Stimulated activated CD8-positive, alpha-beta memory T cell treated with anti-CD3 and anti-CD28 coated beads, Interleukin-15, amount 100 ng/mL, for 4 hours (primary cell): ENCODE measurements around the gene BAIAP3.

ENCODE experiments used
- DNase-seq, 2 donors: peaks; one replicate each; pipeline ENCODE4 v3.0.0-alpha.2; 2020; ENCODE audit warnings: low read depth in 2 of 2

Gene BAIAP3

GRCh38 chr16:1366712-1367299 is 33.4 kb downstream of the BAIAP3 start:
- DNase-seq: no peak

GRCh38 chr16:1367486-1368174 is 34.2 kb downstream of the BAIAP3 start:
- no peak for DNase-seq

GRCh38 chr16:1371054-1371978 is 37.9 kb downstream of the BAIAP3 start:
- DNase-seq: no peak

GRCh38 chr16:1372292-1372950 is 39.0 kb downstream of the BAIAP3 start:
- no peak for DNase-seq

- no peak for DNase-seq
Observed at GRCh38 chr16:1374418-1375297, 41.2 kb downstream of the BAIAP3 start.

GRCh38 chr16:1375298-1375640 is 41.8 kb downstream of the BAIAP3 start:
- DNase-seq: no peak

- no peak for DNase-seq
Observed at GRCh38 chr16:1375741-1376410, 42.4 kb downstream of the BAIAP3 start.

GRCh38 chr16:1377406-1378010 is 44.1 kb downstream of the BAIAP3 start:
- DNase-seq: no peak

- no peak for DNase-seq
Observed at GRCh38 chr16:1378087-1378803, 44.8 kb downstream of the BAIAP3 start.

GRCh38 chr16:1378804-1379303 is 45.4 kb downstream of the BAIAP3 start:
- peak; percentile 36 to 51 for DNase-seq

GRCh38 chr16:1379304-1380076 is 46.0 kb downstream of the BAIAP3 start:
- DNase-seq: peak; percentile 14 to 49

GRCh38 chr16:1380195-1380594 is 46.8 kb downstream of the BAIAP3 start:
- no peak for DNase-seq

- DNase-seq: no peak
Observed at GRCh38 chr16:1381612-1382406, 48.4 kb downstream of the BAIAP3 start.

GRCh38 chr16:1383556-1383955 is 50.1 kb downstream of the BAIAP3 start:
- DNase-seq: no peak

- DNase-seq: no peak
Observed at GRCh38 chr16:1385232-1385631, 51.8 kb downstream of the BAIAP3 start.

- DNase-seq: no peak
Observed at GRCh38 chr16:1387331-1387730, 53.9 kb downstream of the BAIAP3 start.

GRCh38 chr16:1389762-1390161 is 56.3 kb downstream of the BAIAP3 start:
- DNase-seq: no peak
